Pulmonary artery endothelial cell (primary cell): ENCODE measurements around the gene C19orf81. TPM values are rescaled to one million over a fixed set of nuclear protein-coding genes. Genes with fewer than 3 reads are reported as not detected.

ENCODE experiments used
- DNase-seq: peaks from one replicate; pipeline ENCODE4 v3.0.0-alpha.2; 2011; ENCODE audit warnings: low read depth, low spot score
- total RNA-seq: library from RNA; depleted of rRNA; stranded (reverse); fragments of >200 nt; gene quantifications from 2 replicates; pipeline ENCODE4 v1.2.3, GENCODE V29; 2014

The C19orf81 gene
- total RNA-seq, 1 donor from 2014 or later = 0.59 TPM

GRCh38 chr19:50679177-50680125 lies 30.2 kb downstream of the C19orf81 start:
- peak; percentile 30 for DNase-seq

GRCh38 chr19:50686310-50687032 lies 37.2 kb downstream of the C19orf81 start:
- DNase-seq = no peak

GRCh38 chr19:50688766-50689165 lies 39.5 kb downstream of the C19orf81 start:
- no peak for DNase-seq

- DNase-seq = no peak
These were observed 41.2 kb downstream of the C19orf81 start for GRCh38 chr19:50690439-50690838.

GRCh38 chr19:50693064-50693975 lies 44.1 kb downstream of the C19orf81 start:
- DNase-seq = no peak

- no peak for DNase-seq
These were observed 45.5 kb downstream of the C19orf81 start for GRCh38 chr19:50694815-50695145.

GRCh38 chr19:50695251-50696093 lies 46.2 kb downstream of the C19orf81 start:
- DNase-seq = no peak

- no peak for DNase-seq
These were observed 46.8 kb downstream of the C19orf81 start for GRCh38 chr19:50696094-50696483.

GRCh38 chr19:50697414-50698124 lies 48.3 kb downstream of the C19orf81 start:
- DNase-seq = no peak

GRCh38 chr19:50701367-50701985 lies 52.2 kb downstream of the C19orf81 start:
- no peak for DNase-seq

- DNase-seq = no peak
These were observed 53.1 kb downstream of the C19orf81 start for GRCh38 chr19:50702158-50702870.

- no peak for DNase-seq
These were observed 53.9 kb downstream of the C19orf81 start for GRCh38 chr19:50702871-50703829.

GRCh38 chr19:50703915-50704796 lies 54.9 kb downstream of the C19orf81 start:
- no peak for DNase-seq

- peak; percentile 44 for DNase-seq
These were observed 56.3 kb downstream of the C19orf81 start for GRCh38 chr19:50705422-50706019.

GRCh38 chr19:50706387-50706786 lies 57.1 kb downstream of the C19orf81 start:
- no peak for DNase-seq

- DNase-seq = no peak
These were observed 59.1 kb downstream of the C19orf81 start for GRCh38 chr19:50708179-50708879.
